ENCODE measurements around the gene SCAI.
"Not testable (repeated sequence)": the region's sequence is repeated elsewhere in the genome, so short reads cannot be mapped to it uniquely, and the experiment has no call there.

Gene SCAI

GRCh38 chr9:124947727-124948391, 195.5 kb downstream of the SCAI start:
- no peak for DNase-seq (ENCODE audit: low spot score)

GRCh38 chr9:124946167-124946566, 197.2 kb downstream of the SCAI start:
- no peak for DNase-seq (ENCODE audit: low spot score)

- peak; percentile 76 for DNase-seq (ENCODE audit: low spot score)
Observed at GRCh38 chr9:124941679-124942561, 201.4 kb downstream of the SCAI start.

GRCh38 chr9:124940894-124941678, 202.2 kb downstream of the SCAI start, which contains the start of gene GOLGA1:
Gene GOLGA1 (minus strand): TSS chr9:124941083. CDS start chr9:124938711, 2,372 bp downstream.
- DNase-seq (ENCODE audit: low spot score) = peak; percentile 97

- DNase-seq (ENCODE audit: low spot score) = no peak
Observed at GRCh38 chr9:124940521-124940893, 202.8 kb downstream of the SCAI start.

GRCh38 chr9:124939944-124940343, 203.4 kb downstream of the SCAI start:
- no peak for DNase-seq (ENCODE audit: low spot score)

- DNase-seq (ENCODE audit: low spot score) = peak; percentile 26
Observed at GRCh38 chr9:124934290-124934689, 209.0 kb downstream of the SCAI start.

GRCh38 chr9:124932333-124932732, 211.0 kb downstream of the SCAI start:
- no peak for DNase-seq (ENCODE audit: low spot score)

- DNase-seq (ENCODE audit: low spot score) = no peak
Observed at GRCh38 chr9:124929464-124929863, 213.9 kb downstream of the SCAI start.

- DNase-seq (ENCODE audit: low spot score) = no peak
Observed at GRCh38 chr9:124928116-124928515, 215.2 kb downstream of the SCAI start.

- DNase-seq (ENCODE audit: low spot score) = not testable (repeated sequence)
Observed at GRCh38 chr9:124920394-124920793, 222.9 kb downstream of the SCAI start.

- no peak for DNase-seq (ENCODE audit: low spot score)
Observed at GRCh38 chr9:124914753-124915405, 228.4 kb downstream of the SCAI start.

GRCh38 chr9:124913378-124913777, 229.9 kb downstream of the SCAI start:
- no peak for DNase-seq (ENCODE audit: low spot score)

GRCh38 chr9:124911766-124912165, 231.6 kb downstream of the SCAI start:
- no peak for DNase-seq (ENCODE audit: low spot score)

GRCh38 chr9:124908098-124908497, 235.2 kb downstream of the SCAI start:
- DNase-seq (ENCODE audit: low spot score) = no peak

- DNase-seq (ENCODE audit: low spot score) = no peak
Observed at GRCh38 chr9:124906966-124907365, 236.4 kb downstream of the SCAI start.

- DNase-seq (ENCODE audit: low spot score) = no peak
Observed at GRCh38 chr9:124899845-124900244, 243.5 kb downstream of the SCAI start.

- no peak for DNase-seq (ENCODE audit: low spot score)
Observed at GRCh38 chr9:124897570-124898460, 245.5 kb downstream of the SCAI start.

- DNase-seq (ENCODE audit: low spot score) = peak; percentile 78
Observed at GRCh38 chr9:124894741-124895170, 248.6 kb downstream of the SCAI start.

GRCh38 chr9:124894035-124894740, 249.1 kb downstream of the SCAI start:
- DNase-seq (ENCODE audit: low spot score) = no peak
